ENCODE measurements around the gene VIT. TPM values are rescaled to one million over a fixed set of nuclear protein-coding genes. Genes with fewer than 3 reads are reported as not detected.

Gene VIT
- total and polyA plus RNA-seq, 10 donors = 0.05 to 0.74 (median 0.38) TPM; not detected in 6

DNA sequence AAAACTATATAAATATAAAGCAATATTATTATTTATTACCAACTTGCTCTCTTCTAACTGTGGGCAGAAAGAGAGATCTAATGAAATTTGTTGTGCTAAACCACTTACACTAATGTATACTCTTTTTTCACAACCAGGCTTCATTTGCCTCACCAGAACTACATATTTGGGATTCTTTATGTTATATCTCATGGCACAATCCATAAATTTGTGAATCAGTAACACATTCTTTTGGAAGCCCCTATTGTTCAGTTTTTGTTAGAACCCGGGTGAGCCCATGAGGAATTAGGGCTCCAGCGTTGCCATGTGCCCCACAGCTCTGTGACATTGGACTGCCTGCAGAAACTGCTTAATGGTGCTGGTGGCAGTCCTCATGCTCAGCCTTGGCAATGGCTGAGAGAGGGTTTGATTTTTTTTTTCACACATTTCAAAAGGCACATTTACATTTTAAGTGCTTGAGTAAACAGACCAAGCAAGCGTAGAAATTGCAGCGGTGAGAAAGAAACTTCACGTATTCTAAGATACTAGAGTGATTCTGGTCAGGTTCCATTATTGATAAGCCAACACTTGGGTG is 15.3 kb downstream of the VIT start:
- Histone ChIP-seq H3K36me3 (no peaks in the 10 kb centered on the region), H3K27ac (no peak overlapping the region), H3K4me1 (no peaks in the 10 kb centered on the region), H3K27me3 (replicated peaks in 1 of 7) (peaks cover 0 to 9% (median 0%) of the 10 kb centered on the region in 7 donors), H3K4me3 (no peak overlapping the region), H3K9me3 (peaks cover 0 to 14% (median 8%) of the 10 kb centered on the region in 8 donors)
- intact Hi-C loops (cut with DNase I; ENCODE audit: low total_unique reads) = no loop called here
- 69 to 85% (median 79%) methylated on average over 5 of the region's 5 CpGs for WGBS, 5 donors
- DNase-seq = no peak
- no peak for TF ChIP-seq POLR2A (IDR thresholded peaks at IDR 0.05)
- TF ChIP-seq POLR2AphosphoS5 (IDR thresholded peaks at IDR 0.05) = no peak
- TF ChIP-seq CTCF (IDR thresholded peaks at IDR 0.05 in 8 of 11, conservative IDR thresholded peaks at IDR 0.05 in 3 of 11) = no peak

DNA sequence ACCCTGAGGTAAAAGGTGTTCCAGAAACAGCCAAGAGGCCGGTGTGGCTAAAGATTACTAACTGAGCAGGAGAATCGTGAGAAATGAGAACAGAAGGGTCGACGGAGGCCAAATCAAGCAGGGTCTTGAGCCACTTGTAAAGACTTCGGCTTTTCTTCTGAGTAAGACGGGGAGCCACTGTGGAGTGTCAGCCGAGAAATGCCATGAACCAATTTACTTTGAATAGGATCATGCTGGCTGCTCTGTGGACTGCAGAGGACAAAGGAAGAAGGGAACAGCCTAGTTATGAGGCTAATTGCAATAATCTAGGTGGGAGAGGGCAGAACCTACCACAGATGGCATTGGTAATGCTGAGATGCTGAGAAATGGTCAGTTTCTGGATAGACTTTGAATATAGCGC is 16.8 kb downstream of the VIT start:
- Histone ChIP-seq H3K4me1 (no peaks in the 10 kb centered on the region), H3K36me3 (no peaks in the 10 kb centered on the region), H3K27me3 (replicated peaks in 1 of 7) (peaks cover 0 to 9% (median 0%) of the 10 kb centered on the region in 7 donors), H3K27ac (no peak overlapping the region), H3K4me3 (no peak overlapping the region), H3K9me3 (peaks cover 0 to 14% (median 8%) of the 10 kb centered on the region in 8 donors)
- 83 to 92% (median 89%) methylated on average over 8 of the region's 8 CpGs for whole genome bisulfite sequencing, 5 donors
- no peak for DNase-seq
- no peak for TF ChIP-seq POLR2AphosphoS5 (IDR thresholded peaks at IDR 0.05)
- intact Hi-C loops (cut with DNase I; ENCODE audit: low total_unique reads) = no loop called here

DNA sequence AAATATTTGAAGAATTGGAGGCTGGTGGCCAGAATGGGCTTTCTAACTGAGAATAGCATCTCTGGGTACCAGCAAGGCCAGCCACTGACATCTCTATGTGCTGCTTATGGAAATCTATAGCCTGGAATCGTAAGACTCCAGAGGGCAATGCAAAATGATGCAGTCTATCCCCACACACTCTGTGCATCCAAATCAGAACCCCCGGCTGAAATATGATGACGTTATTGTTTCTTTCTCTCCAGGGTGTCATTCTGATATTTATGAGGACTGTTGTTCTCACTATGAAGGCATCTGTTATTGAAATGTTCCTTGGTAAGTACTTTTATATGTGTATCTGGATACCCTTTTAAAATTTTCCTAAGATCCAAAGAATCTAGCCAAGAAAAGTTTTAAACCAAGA is 19.6 kb downstream of the VIT start:
- Histone ChIP-seq H3K4me3 (no peak overlapping the region), H3K27me3 (replicated peaks in 1 of 7) (peaks cover 0 to 9% (median 0%) of the 10 kb centered on the region in 7 donors), H3K4me1 (no peaks in the 10 kb centered on the region), H3K36me3 (no peaks in the 10 kb centered on the region), H3K27ac (no peak overlapping the region), H3K9me3 (peaks cover 0 to 17% (median 6%) of the 10 kb centered on the region in 8 donors)
- no peak for DNase-seq
- WGBS, 5 donors = 89 to 94% (median 90%) methylated on average over 3 of the region's 3 CpGs
- intact Hi-C loops (cut with DNase I; ENCODE audit: low total_unique reads) = no loop called here
- TF ChIP-seq CTCF (IDR thresholded peaks at IDR 0.05 in 8 of 11, conservative IDR thresholded peaks at IDR 0.05 in 3 of 11) (no peak), POLR2AphosphoS5 (IDR thresholded peaks at IDR 0.05) (no peak), POLR2A (IDR thresholded peaks at IDR 0.05) (no peak)

- TF ChIP-seq POLR2A (IDR thresholded peaks at IDR 0.05) (no peak), POLR2AphosphoS5 (IDR thresholded peaks at IDR 0.05) (no peak), CTCF (IDR thresholded peaks at IDR 0.05 in 8 of 11, conservative IDR thresholded peaks at IDR 0.05 in 3 of 11) (no peak)
- no peaks in the 10 kb centered on the region for H3K4me1 ChIP-seq
- WGBS, 5 donors = 94 to 99% (median 95%) methylated on average over 3 of the region's 3 CpGs
These were observed 21.2 kb downstream of the VIT start for GRCh38 chr2:36717603-36718266.

More at GRCh38 chr2:36717603-36718266, 21.2 kb downstream of the VIT start:
- Histone ChIP-seq H3K9me3 (peaks cover 0 to 13% (median 6%) of the 10 kb centered on the region in 8 donors), H3K27ac (no peak overlapping the region), H3K36me3 (no peaks in the 10 kb centered on the region), H3K27me3 (replicated peaks in 1 of 7) (peaks cover 0 to 6% (median 0%) of the 10 kb centered on the region in 7 donors), H3K4me3 (no peak overlapping the region)
- DNase-seq = no peak
- intact Hi-C loops (cut with DNase I; ENCODE audit: low total_unique reads) = no loop called here

Data from spleen (tissue), 11 donors.